ENCODE measurements around the gene TMEM215. TPM values are rescaled to one million over a fixed set of nuclear protein-coding genes. Genes with fewer than 3 reads are reported as not detected.

Gene TMEM215
- total RNA-seq, 1 experiment from 2014 or later, result not detected

GRCh38 chr9:32832346-32832745 lies 49.0 kb downstream of the TMEM215 start:
- H3K27ac ChIP-seq (ENCODE audit: low read length), result no peak overlapping the region
- DNase-seq (ENCODE audit: low read depth, low spot score), result no peak
- ATAC-seq, result 0 out of 2 replicates have a peak, but pooled peaks have one; percentile 17
- POLR2A ChIA-PET, result no interaction called here
- intact Hi-C loops (cut with micrococcal nuclease; ENCODE audit: unreplicated experiment) (no loop called here), in situ Hi-C loops (cut with HindIII; ENCODE audit: low pct_unique_long_range_greater_than_20kb, low sequenced_read_pairs) (no loop called here)
- peaks cover 10% of the 10 kb centered on the region; the same call in 1 of the 2 replicates for H3K27me3 ChIP-seq (ENCODE audit: control insufficient read depth, insufficient read depth, low read length)
- TF ChIP-seq REST (IDR thresholded peaks at IDR 0.05; ENCODE audit: insufficient read depth in 1 of 2, low read depth in 2 of 2, low read length in 1 of 2) (no peak), POLR2AphosphoS5 (IDR thresholded peaks at IDR 0.05; ENCODE audit: low read depth, low read length) (no peak), SIN3A (IDR thresholded peaks at IDR 0.05; ENCODE audit: borderline replicate concordance, insufficient read depth, low read depth, low read length) (no peak)
- H3K36me3 ChIP-seq (ENCODE audit: control insufficient read depth, insufficient read depth, low read length), result no peaks in the 10 kb centered on the region
- H3K9me3 ChIP-seq (ENCODE audit: control insufficient read depth, insufficient read depth, low read depth, low read length), result no peaks in the 10 kb centered on the region
- CTCF ChIA-PET, result no interaction called here
- H3K4me3 ChIP-seq (ENCODE audit: low read depth in 2 of 2, low read length in 2 of 2), result no peak overlapping the region
- BruUV-seq (replicated peaks), result no TSS peak
- H3K4me1 ChIP-seq (ENCODE audit: control insufficient read depth, insufficient read depth, low read length), result no peaks in the 10 kb centered on the region

Other genes starting within 250 kb of the TMEM215 start
- gene SMIM27, start 231.2 kb upstream of the TMEM215 start, total RNA-seq (2021; ENCODE audit: unreplicated experiment), result 14.3 TPM
- gene TOPORS, start 231.0 kb upstream of the TMEM215 start, total RNA-seq (2021; ENCODE audit: unreplicated experiment), result 21.2 TPM
- gene NDUFB6, start 210.4 kb upstream of the TMEM215 start, total RNA-seq (2021; ENCODE audit: unreplicated experiment), result 85.3 TPM
- not detected for gene TAF1L, start 147.9 kb upstream of the TMEM215 start, total RNA-seq (2021; ENCODE audit: unreplicated experiment)
- 42.2 TPM for gene APTX, start 218.1 kb downstream of the TMEM215 start, total RNA-seq (2021; ENCODE audit: unreplicated experiment)
- 246 TPM for gene DNAJA1, start 241.7 kb downstream of the TMEM215 start, total RNA-seq (2021; ENCODE audit: unreplicated experiment)